ENCODE data around the gene DMRTC2.
A peak's percentile ranks its signal among the peaks of the same experiment; 100 is the strongest.

Gene DMRTC2

DNA sequence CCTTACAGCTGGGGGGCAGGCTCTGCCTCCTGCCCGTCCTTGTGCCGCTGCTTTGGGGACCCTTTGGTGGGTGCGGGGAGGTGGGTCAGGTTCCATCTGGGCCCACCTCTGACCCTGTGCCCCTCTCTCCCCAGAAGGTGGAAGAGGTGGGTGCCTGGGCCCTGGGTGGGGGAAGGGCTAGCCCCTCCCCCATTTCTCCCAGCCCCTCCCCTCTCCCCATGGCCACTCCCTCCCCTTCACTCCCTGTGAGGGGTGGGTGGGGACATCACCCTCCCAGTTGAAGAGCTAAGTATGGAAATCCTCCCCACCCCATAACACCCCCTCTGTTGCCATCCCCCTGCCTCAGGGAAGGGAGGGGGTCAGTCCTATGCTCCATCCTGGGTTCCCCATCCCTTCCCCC is 52.3 kb downstream of the DMRTC2 start:
- DNase-seq (ENCODE audit: low spot score in 2 of 2), result no peak
- H3K4me3 Mint-ChIP-seq, result no peak overlapping the region
- ATAC-seq (ENCODE audit: low read depth), result no peak
- H3K27ac Mint-ChIP-seq, result peak overlapping the region; percentile 75
- no peaks in the 10 kb centered on the region for H3K27me3 Mint-ChIP-seq
- H3K9me3 Mint-ChIP-seq, result no peaks in the 10 kb centered on the region
- H3K4me1 Mint-ChIP-seq, result peaks cover 20% of the 10 kb centered on the region
- peaks cover 33% of the 10 kb centered on the region for H3K36me3 Mint-ChIP-seq

DNA sequence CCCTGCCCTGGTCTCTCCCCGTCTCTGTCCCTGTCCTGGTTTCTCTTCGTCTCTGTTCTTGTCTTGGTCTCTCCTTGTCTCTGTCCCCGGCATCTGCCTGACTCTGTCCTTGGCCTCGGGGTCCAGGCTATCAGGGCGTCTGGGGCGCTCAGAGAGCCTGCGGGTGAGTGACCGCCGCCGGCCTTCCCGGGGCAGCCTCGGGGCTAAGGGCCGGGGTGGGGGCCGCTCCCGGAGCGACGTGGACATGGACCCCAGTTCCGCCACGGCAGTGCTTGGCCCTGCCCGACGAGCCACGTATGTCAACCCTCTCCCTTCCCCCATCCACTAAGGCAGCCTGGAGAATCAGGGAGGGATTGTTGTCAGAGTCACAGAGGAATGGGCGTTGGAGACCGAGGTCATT is 53.0 kb downstream of the DMRTC2 start:
- Mint-ChIP-seq H3K27ac (peak overlapping the region; percentile 75), H3K36me3 (peaks cover 35% of the 10 kb centered on the region), H3K4me1 (peaks cover 20% of the 10 kb centered on the region), H3K27me3 (no peaks in the 10 kb centered on the region), H3K9me3 (no peaks in the 10 kb centered on the region), H3K4me3 (no peak overlapping the region)
- DNase-seq (ENCODE audit: low spot score in 2 of 2) (no peak), ATAC-seq (ENCODE audit: low read depth) (no peak)

DNA sequence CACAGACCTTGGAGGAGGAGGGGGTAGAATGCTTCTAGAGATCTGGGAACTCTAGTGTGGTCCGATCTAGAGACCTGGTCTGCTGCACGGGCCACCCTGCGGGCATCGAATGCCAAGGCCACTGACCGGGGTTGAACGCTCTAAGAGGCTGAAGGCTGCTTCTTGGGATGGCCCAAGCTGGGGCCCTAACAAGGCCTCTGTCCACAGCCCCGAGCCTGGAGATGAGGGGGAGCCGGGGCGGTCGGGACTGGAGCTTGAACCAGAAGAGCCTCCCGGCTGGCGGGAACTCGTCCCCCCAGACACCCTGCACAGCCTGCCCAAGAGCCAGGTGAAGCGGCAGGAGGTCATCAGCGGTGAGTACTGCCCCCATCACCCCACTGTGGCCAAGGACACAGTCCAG is 53.4 kb downstream of the DMRTC2 start:
- Mint-ChIP-seq H3K4me1 (peaks cover 17% of the 10 kb centered on the region), H3K9me3 (no peaks in the 10 kb centered on the region), H3K36me3 (peaks cover 33% of the 10 kb centered on the region), H3K4me3 (no peak overlapping the region), H3K27me3 (no peaks in the 10 kb centered on the region), H3K27ac (no peak overlapping the region)
- DNase-seq (ENCODE audit: low spot score in 2 of 2) (no peak), ATAC-seq (ENCODE audit: low read depth) (no peak)
